GM18505 (cell line): ENCODE data around the gene CCL22.

Experiments used
- ATAC-seq: cut with Tn5 transposase; IDR thresholded peaks from one replicate; pipeline ENCODE4 v1.9.1; 2021; ENCODE audit not compliant: unreplicated experiment
- POLR2A ChIP-seq: IDR thresholded peaks from 4 replicates; pipeline ENCODE4 v1.6.1; 2011; ENCODE audit warnings: borderline replicate concordance; ENCODE audit not compliant: insufficient read depth, insufficient read length; ENCODE audit errors: extremely low read depth

CCL22 gene

GRCh38 chr16:57376313-57376818 is 17.8 kb downstream of the CCL22 start:
- no peak for ATAC-seq
- TF ChIP-seq POLR2A: no peak

- ATAC-seq: peak; percentile 70
Observed at GRCh38 chr16:57377080-57377841, 18.7 kb downstream of the CCL22 start.

DNA sequence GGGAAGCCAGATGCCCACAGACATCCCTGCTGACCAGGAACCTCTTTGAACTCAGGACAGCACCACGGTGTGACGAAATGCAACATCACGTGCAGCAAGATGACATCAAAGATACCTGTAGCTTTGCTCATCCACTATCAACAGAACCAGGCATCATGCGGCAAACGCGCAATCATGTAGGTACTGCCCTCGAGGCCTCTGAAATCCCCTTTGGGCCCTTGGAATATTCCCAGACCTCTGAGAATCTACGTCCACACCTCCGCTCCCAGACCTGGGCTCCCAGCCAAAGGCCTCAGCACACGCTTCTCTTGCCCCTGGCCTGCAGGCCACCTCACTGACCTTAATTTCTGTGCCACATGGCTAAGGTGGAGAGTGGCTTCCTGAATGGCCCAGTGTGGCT is 21.0 kb downstream of the CCL22 start:
- ATAC-seq: no peak
- TF ChIP-seq POLR2A: no peak

More at GRCh38 chr16:57377080-57377841, 18.7 kb downstream of the CCL22 start:
- no peak for TF ChIP-seq POLR2A

- TF ChIP-seq POLR2A: no peak
- ATAC-seq: no peak
Observed at GRCh38 chr16:57380671-57381462, 22.3 kb downstream of the CCL22 start.

GRCh38 chr16:57381791-57382534 is 23.4 kb downstream of the CCL22 start:
- no peak for TF ChIP-seq POLR2A
- no peak for ATAC-seq

DNA sequence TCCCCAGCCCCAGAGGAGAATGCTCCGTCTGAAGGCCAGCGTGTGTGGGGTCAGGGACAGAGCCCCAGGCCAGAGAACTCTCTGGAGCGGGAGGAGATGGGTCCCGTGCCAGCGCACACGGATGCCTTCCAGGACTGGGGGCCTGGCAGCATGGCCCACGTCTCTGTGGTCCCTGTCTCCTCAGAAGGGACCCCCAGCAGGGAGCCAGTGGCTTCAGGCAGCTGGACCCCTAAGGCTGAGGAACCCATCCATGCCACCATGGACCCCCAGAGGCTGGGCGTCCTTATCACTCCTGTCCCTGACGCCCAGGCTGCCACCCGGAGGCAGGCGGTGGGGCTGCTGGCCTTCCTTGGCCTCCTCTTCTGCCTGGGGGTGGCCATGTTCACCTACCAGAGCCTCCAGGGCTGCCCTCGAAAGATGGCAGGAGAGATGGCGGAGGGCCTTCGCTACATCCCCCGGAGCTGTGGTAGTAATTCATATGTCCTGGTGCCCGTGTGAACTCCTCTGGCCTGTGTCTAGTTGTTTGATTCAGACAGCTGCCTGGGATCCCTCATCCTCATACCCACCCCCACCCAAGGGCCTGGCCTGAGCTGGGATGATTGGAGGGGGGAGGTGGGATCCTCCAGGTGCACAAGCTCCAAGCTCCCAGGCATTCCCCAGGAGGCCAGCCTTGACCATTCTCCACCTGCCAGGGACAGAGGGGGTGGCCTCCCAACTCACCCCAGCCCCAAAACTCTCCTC is 24.1 kb downstream of the CCL22 start:
- no peak for TF ChIP-seq POLR2A
- no peak for ATAC-seq

DNA sequence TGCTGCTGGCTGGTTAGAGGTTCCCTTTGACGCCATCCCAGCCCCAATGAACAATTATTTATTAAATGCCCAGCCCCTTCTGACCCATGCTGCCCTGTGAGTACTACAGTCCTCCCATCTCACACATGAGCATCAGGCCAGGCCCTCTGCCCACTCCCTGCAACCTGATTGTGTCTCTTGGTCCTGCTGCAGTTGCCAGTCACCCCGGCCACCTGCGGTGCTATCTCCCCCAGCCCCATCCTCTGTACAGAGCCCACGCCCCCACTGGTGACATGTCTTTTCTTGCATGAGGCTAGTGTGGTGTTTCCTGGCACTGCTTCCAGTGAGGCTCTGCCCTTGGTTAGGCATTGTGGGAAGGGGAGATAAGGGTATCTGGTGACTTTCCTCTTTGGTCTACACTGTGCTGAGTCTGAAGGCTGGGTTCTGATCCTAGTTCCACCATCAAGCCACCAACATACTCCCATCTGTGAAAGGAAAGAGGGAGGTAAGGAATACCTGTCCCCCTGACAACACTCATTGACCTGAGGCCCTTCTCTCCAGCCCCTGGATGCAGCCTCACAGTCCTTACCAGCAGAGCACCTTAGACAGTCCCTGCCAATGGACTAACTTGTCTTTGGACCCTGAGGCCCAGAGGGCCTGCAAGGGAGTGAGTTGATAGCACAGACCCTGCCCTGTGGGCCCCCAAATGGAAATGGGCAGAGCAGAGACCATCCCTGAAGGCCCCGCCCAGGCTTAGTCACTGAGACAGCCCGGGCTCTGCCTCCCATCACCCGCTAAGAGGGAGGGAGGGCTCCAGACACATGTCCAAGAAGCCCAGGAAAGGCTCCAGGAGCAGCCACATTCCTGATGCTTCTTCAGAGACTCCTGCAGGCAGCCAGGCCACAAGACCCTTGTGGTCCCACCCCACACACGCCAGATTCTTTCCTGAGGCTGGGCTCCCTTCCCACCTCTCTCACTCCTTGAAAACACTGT is 25.0 kb downstream of the CCL22 start:
- no peak for TF ChIP-seq POLR2A
- no peak for ATAC-seq

DNA sequence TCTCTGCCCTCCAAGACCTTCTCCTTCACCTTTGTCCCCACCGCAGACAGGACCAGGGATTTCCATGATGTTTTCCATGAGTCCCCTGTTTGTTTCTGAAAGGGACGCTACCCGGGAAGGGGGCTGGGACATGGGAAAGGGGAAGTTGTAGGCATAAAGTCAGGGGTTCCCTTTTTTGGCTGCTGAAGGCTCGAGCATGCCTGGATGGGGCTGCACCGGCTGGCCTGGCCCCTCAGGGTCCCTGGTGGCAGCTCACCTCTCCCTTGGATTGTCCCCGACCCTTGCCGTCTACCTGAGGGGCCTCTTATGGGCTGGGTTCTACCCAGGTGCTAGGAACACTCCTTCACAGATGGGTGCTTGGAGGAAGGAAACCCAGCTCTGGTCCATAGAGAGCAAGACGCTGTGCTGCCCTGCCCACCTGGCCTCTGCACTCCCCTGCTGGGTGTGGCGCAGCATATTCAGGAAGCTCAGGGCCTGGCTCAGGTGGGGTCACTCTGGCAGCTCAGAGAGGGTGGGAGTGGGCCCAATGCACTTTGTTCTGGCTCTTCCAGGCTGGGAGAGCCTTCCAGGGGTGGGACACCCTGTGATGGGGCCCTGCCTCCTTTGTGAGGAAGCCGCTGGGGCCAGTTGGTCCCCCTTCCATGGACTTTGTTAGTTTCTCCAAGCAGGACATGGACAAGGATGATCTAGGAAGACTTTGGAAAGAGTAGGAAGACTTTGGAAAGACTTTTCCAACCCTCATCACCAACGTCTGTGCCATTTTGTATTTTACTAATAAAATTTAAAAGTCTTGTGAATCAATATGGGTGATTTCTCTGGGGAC is 25.9 kb downstream of the CCL22 start:
- no peak for ATAC-seq

GRCh38 chr16:57385083-57385482 is 26.5 kb downstream of the CCL22 start:
- no peak for ATAC-seq

More for the DNA sequence above, 25.9 kb downstream of the CCL22 start:
- TF ChIP-seq POLR2A: no peak

GRCh38 chr16:57386381-57386951 is 27.9 kb downstream of the CCL22 start:
- no peak for TF ChIP-seq POLR2A
- no peak for ATAC-seq

More at GRCh38 chr16:57385083-57385482, 26.5 kb downstream of the CCL22 start:
- TF ChIP-seq POLR2A: no peak
